GM13977 (cell line): ENCODE measurements around the gene TAGLN3.

ENCODE experiments used
- DNase-seq: peaks from one replicate; pipeline ENCODE4 v3.0.0; 2012; ENCODE audit warnings: low spot score
- in situ Hi-C: fragments of 300-500 bp; cut with MboI; formaldehyde crosslinking; loops from one replicate; pipeline ENCODE4 v1.12.0; 2022; ENCODE audit warnings: low sequenced_read_pairs, low pct_unique_long_range_greater_than_20kb, mixed read lengths, inconsistent platforms; ENCODE audit not compliant: unreplicated experiment
- TF ChIP-seq, protein P1 (sequence below): IDR thresholded peaks from 2 replicates; pipeline ENCODE4 v1.5.1; 2012; ENCODE audit warnings: mild to moderate bottlenecking, control low read depth; ENCODE audit not compliant: insufficient read depth; ENCODE audit errors: extremely low read depth, missing control alignments

The TAGLN3 gene

DNA sequence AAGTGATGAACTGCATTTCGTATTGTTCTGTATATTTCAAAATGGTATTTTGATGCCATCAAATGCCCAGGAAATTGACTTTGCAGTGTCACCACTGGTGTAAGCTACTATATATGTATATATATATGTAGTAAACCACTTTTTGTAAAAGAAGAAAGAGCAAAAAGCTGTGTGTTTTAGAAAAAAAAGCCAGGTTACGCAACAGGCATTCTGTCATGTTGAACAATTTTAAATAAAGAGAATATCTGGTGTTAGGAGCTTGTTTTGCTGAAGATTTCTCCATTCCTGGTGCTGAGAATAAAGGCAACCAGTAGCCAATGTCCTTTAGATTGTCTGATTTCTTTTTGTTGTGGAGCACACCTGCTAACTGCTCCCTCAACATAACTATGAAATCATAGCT lies 23.6 kb upstream of the TAGLN3 start:
- DNase-seq = no peak
- TF ChIP-seq, protein P1, sequence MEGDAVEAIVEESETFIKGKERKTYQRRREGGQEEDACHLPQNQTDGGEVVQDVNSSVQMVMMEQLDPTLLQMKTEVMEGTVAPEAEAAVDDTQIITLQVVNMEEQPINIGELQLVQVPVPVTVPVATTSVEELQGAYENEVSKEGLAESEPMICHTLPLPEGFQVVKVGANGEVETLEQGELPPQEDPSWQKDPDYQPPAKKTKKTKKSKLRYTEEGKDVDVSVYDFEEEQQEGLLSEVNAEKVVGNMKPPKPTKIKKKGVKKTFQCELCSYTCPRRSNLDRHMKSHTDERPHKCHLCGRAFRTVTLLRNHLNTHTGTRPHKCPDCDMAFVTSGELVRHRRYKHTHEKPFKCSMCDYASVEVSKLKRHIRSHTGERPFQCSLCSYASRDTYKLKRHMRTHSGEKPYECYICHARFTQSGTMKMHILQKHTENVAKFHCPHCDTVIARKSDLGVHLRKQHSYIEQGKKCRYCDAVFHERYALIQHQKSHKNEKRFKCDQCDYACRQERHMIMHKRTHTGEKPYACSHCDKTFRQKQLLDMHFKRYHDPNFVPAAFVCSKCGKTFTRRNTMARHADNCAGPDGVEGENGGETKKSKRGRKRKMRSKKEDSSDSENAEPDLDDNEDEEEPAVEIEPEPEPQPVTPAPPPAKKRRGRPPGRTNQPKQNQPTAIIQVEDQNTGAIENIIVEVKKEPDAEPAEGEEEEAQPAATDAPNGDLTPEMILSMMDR = no peak
- in situ Hi-C loops = loop anchor here (10.0 kb wide), 1 partner anchor 250 kb away; no protein-coding TSS in a partner anchor

DNA sequence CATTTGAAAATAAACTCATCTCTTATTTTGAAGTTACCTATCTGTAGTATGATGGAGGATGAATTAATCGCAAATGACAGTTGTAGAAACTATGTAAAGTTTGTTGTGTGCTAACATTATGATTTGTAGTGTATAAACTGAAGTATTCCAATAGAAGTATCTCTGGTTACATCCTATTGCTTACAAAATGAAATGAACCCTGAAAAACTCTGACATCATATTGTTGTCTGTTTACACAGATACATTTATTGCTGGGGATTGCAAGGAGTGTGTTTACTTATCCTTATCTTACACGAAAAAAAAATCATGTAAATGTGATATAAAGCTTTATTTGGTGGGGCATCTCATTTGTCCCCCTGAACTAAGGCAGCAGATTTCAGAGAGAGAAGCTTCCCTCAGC lies 22.5 kb upstream of the TAGLN3 start:
- no peak for DNase-seq
- TF ChIP-seq, protein P1 = no peak
- in situ Hi-C loops = loop anchor here (10.0 kb wide), 1 partner anchor 251 kb away; no protein-coding TSS in a partner anchor

GRCh38 chr3:111978583-111979433 lies 19.9 kb upstream of the TAGLN3 start, which contains the start of gene ABHD10:
Gene ABHD10 (plus strand): TSS chr3:111979026. CDS start chr3:111979062, 36 bp downstream.
- in situ Hi-C loops = loop anchor here (10.0 kb wide), 1 partner anchor 254 kb away; no protein-coding TSS in a partner anchor
- peak; percentile 86 for DNase-seq
- TF ChIP-seq, protein P1 = no peak

DNA sequence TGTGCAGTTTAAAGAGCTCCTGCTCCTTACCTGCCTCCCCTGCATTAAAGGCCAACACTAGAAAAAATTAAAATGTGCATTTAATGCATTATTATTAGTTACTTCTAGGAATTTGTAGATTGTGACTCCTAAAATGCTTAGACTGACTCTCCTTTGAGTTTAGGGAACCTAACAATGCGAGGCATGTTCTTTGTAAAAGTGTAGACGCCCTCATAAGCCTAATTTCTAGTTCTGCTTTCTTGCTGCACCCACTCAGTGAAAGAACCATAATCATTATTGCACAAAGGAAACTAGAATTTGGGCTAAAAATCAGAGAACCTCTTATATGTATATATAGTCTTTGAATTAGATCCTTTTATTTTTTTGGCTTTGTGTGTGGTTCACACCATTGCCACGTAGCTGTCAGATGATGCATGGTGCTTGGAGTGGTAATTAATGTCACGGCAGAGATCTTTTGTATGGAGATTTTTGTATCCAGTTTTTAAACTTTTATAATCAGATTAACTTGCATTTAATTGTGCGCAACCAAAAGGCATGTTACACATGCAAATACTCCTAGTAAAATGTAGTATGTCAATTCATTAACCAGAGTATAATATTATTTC lies 19.2 kb upstream of the TAGLN3 start:
- TF ChIP-seq, protein P1 = no peak
- in situ Hi-C loops = loop anchor here (10.0 kb wide), 1 partner anchor 255 kb away; no protein-coding TSS in a partner anchor
- DNase-seq = peak; percentile 36

DNA sequence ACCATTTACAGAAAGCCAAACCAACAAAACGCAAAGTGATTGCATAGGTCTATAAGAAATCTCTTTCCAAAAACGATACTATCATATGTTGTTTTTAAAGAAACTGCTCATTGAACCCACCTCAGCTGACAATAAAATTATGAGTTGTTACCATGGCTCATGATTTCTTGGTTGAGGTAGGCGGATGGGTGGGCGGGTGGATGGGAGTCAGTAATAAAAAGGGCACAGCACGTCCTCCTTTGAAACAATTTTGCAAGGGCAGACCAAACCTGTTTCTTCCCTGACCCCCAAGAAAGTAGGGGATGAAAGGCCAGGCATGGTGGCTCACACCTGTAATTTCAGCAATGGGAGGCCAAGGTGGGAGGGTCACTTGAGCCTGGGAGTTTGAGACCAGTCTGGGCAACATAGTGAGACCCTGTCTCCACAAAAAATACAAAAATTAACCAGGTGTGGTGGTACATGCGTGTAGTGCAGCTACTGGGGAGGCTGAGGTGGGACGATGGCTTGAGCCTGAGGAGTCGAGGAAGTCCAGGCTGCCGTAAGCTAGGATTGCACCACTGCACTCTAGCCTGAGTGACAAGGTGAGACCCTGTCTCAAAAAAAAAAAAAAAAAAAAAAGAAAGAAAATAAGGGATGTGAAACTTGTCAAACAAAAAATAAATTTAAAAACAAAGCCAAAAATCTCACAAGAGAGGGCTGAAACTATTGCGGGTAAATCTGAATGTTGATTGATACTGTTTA lies 17.8 kb upstream of the TAGLN3 start:
- DNase-seq = no peak
- in situ Hi-C loops = no loop called here
- TF ChIP-seq, protein P1 = no peak

- no peak for DNase-seq
- TF ChIP-seq, protein P1 = no peak
- in situ Hi-C loops = no loop called here
Observed at GRCh38 chr3:111981457-111981763, 17.3 kb upstream of the TAGLN3 start.
